Endothelial cell of umbilical vein (primary cell): ENCODE data around the gene MAT2A. TPM values are rescaled to one million over a fixed set of nuclear protein-coding genes. Genes with fewer than 3 reads are reported as not detected.

Experiments used
- BruUV-seq: library from RNA; stranded (reverse); fragments of 400-500 nt; replicated peaks from 2 replicates; lab custom pipeline; 2021; lab: Mats Ljungman, UMichigan
- CTCF ChIA-PET: fragments of 300-600, 350-600 bp; sonication (Branson Sonifier 250); formaldehyde crosslinking; loops from one replicate; lab custom pipeline; 2021; ENCODE audit warnings: antibody characterized with exemption, inconsistent platforms; lab: Charles Lee
- POLR2A ChIA-PET: fragments of 300-600, 350-600 bp; sonication (Branson Sonifier 250); formaldehyde crosslinking; loops from one replicate; lab custom pipeline; 2021; ENCODE audit warnings: antibody characterized with exemption, inconsistent platforms; lab: Charles Lee
- DNase-seq: peaks from one replicate; pipeline ENCODE4 v3.0.0-alpha.2; 2011; ENCODE audit warnings: low read depth, low spot score
- FAIRE-seq: peaks from 2 replicates; lab custom pipeline; 2011; peaks lifted over from hg19 to GRCh38; lab: Jason Lieb, UNC
- H2AFZ ChIP-seq: 2 replicates; pipeline ENCODE4 v1.6.0; 2012; ENCODE audit warnings: low read depth, low read length, control low read depth, inconsistent platforms
- H3K27ac ChIP-seq: 2 replicates; pipeline ENCODE4 v1.5.1; 2011; ENCODE audit warnings: low read depth, mild to moderate bottlenecking, control low read depth, low read length, moderate library complexity; ENCODE audit not compliant: insufficient read depth
- H3K27me3 ChIP-seq, 2 experiments: 2 replicates each; pipeline versions ENCODE4 v1.6.0 to v1.6.1; 2011; ENCODE audit warnings: low read length in 2 of 2, mixed read lengths in 1 of 2; ENCODE audit not compliant: control insufficient read depth in 2 of 2, insufficient read depth in 2 of 2
- H3K36me3 ChIP-seq, 2 experiments: 2 replicates in 1 of 2; 3 replicates in 1 of 2; pipeline ENCODE4 v1.5.1; 2011; ENCODE audit warnings: low read length in 2 of 2, mild to moderate bottlenecking in 1 of 2, moderate library complexity in 1 of 2; ENCODE audit not compliant: control insufficient read depth in 2 of 2, insufficient read depth in 2 of 2; ENCODE audit errors: extremely low read depth in 1 of 2
- H3K4me1 ChIP-seq: 3 replicates; pipeline ENCODE4 v1.5.1; 2011; ENCODE audit warnings: mild to moderate bottlenecking, low read length; ENCODE audit not compliant: control insufficient read depth, insufficient read depth; ENCODE audit errors: extremely low read depth
- H3K4me2 ChIP-seq: 2 replicates; pipeline ENCODE4 v1.6.1; 2011; ENCODE audit warnings: low read length, control low read depth, mixed read lengths; ENCODE audit not compliant: insufficient read depth
- H3K4me3 ChIP-seq, 3 experiments: fragments of 200-600 bp in 1 of 3; sonication (generic), shearing (Covaris generic) in 1 of 3; replicated peaks in 1 of 3; 2 replicates each; pipeline ENCODE4 v1.5.1; 2011 to 2016; ENCODE audit warnings: control low read depth in 3 of 3, low read length in 3 of 3, mild to moderate bottlenecking in 2 of 3, inconsistent platforms in 1 of 3, low read depth in 1 of 3, moderate library complexity in 1 of 3; ENCODE audit not compliant: insufficient read depth in 1 of 3
- H3K79me2 ChIP-seq: 2 replicates; pipeline ENCODE4 v1.6.0; 2012; ENCODE audit warnings: low read length, inconsistent platforms; ENCODE audit not compliant: control insufficient read depth, insufficient read depth
- H3K9ac ChIP-seq: replicated peaks from 2 replicates; pipeline ENCODE3; 2011; ENCODE audit warnings: low read length, control low read depth; ENCODE audit not compliant: insufficient read depth; ENCODE audit errors: extremely low read depth
- H3K9me1 ChIP-seq: replicated peaks from 3 replicates; pipeline ENCODE4 v1.6.0; 2011; ENCODE audit warnings: mild to moderate bottlenecking, low read length; ENCODE audit not compliant: control insufficient read depth, insufficient read depth; ENCODE audit errors: extremely low read depth
- H3K9me3 ChIP-seq: replicated peaks from 2 replicates; pipeline ENCODE4 v1.5.1; 2012; ENCODE audit warnings: low read length, inconsistent platforms; ENCODE audit not compliant: control insufficient read depth, insufficient read depth
- H4K20me1 ChIP-seq: replicated peaks from 2 replicates; pipeline ENCODE3; 2011; ENCODE audit warnings: mild to moderate bottlenecking, low read length; ENCODE audit not compliant: control insufficient read depth, insufficient read depth; ENCODE audit errors: extremely low read depth
- CTCF ChIP-seq, 2 donors: IDR thresholded peaks; 1 replicate in 1 of 2; 2 replicates in 1 of 2; pipeline ENCODE4 v1.5.1; 2011; ENCODE audit warnings: low read length in 2 of 2, mild to moderate bottlenecking in 2 of 2, moderate library complexity in 2 of 2, control low read depth in 1 of 2, inconsistent platforms in 1 of 2, low read depth in 1 of 2; ENCODE audit not compliant: insufficient read depth in 1 of 2; ENCODE audit errors: extremely low read depth in 1 of 2
- EZH2 ChIP-seq: IDR thresholded peaks from 2 replicates; pipeline ENCODE4 v1.6.1; 2012; ENCODE audit warnings: borderline replicate concordance, low read depth, mild to moderate bottlenecking, moderate library complexity, low read length, inconsistent platforms; ENCODE audit not compliant: severe bottlenecking
- FOS ChIP-seq: IDR thresholded peaks from 2 replicates; pipeline ENCODE4 v1.6.1; 2011; ENCODE audit warnings: mild to moderate bottlenecking, low read length, moderate library complexity, borderline replicate concordance; ENCODE audit not compliant: insufficient read depth
- GATA2 ChIP-seq: IDR thresholded peaks from 2 replicates; pipeline ENCODE4 v1.7.0; 2011; ENCODE audit warnings: low read depth, mild to moderate bottlenecking, moderate library complexity, mixed read lengths, low read length; ENCODE audit not compliant: insufficient read length, insufficient read depth
- MAX ChIP-seq: IDR thresholded peaks from 2 replicates; pipeline ENCODE4 v1.6.1; 2011; ENCODE audit not compliant: insufficient read depth, insufficient read length
- MYC ChIP-seq: IDR thresholded peaks from one replicate; pipeline ENCODE4 v1.6.1; 2011; ENCODE audit warnings: mild to moderate bottlenecking, low read depth, low read length
- POLR2A ChIP-seq: IDR thresholded peaks from 2 replicates; pipeline ENCODE4 v1.6.1; 2012; ENCODE audit warnings: low read depth, mild to moderate bottlenecking, control low read depth, low read length
- POLR2AphosphoS5 ChIP-seq: IDR thresholded peaks from 2 replicates; pipeline ENCODE4 v1.6.1; 2012; ENCODE audit warnings: low read depth, mild to moderate bottlenecking, control low read depth, low read length, moderate library complexity; ENCODE audit not compliant: insufficient read depth
- dilution Hi-C: fragments of 300-500 bp; cut with MboI; formaldehyde crosslinking; loops from one replicate; pipeline ENCODE4 v1.15.0; 2019; ENCODE audit warnings: low sequenced_read_pairs; ENCODE audit not compliant: extremely low pct_ligation_motif_present
- intact Hi-C: fragments of 100-400 bp; cut with micrococcal nuclease; formaldehyde crosslinking; loops from one replicate; pipeline ENCODE4 v1.10.0; 2022
- polyA plus RNA-seq, 4 experiments: library from polyadenylated mRNA; depleted of rRNA in 3 of 4; stranded (reverse) in 3 of 4; unstranded in 1 of 4; fragments of >200 nt; gene quantifications; 2 replicates each; pipeline versions ENCODE4 v1.2.1 to v1.2.3, GENCODE V29; 2011 to 2012; ENCODE audit warnings: missing spikeins in 1 of 4
- total RNA-seq: library from RNA; stranded (reverse); gene quantifications from 2 replicates; pipeline ENCODE4 v1.2.3, GENCODE V29; 2021

Gene MAT2A
- total and polyA plus RNA-seq, 2 donors (not counting 3 experiments of a cell fraction or from before 2014, with no cell fraction given) = 172 to 257 TPM

DNA sequence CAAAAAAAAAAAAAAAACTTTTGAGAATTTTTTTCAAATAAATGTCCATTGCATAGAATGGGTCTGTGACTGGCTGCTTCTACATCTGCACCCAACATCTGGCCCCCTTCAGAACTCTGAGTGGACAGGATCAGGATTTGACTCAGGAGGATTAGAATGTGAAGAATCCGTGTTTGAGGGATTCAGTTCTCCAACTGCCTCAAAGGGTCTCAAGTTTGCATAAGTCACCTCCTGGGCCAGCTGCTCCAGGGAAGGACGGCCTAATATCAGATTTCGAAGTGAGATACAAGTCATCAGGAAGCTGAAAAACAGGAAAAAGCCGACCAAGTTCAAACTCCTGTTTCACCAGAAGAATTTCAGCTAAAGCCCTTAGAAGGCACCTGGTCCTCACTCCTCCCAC is 10.9 kb downstream of the MAT2A start:
- Histone ChIP-seq H3K36me3 (peaks cover 13 to 40% of the 10 kb centered on the region in 2 experiments), H3K27ac (peak overlapping the region; percentile 56), H4K20me1 (no peaks in the 10 kb centered on the region), H3K9me3 (no peaks in the 10 kb centered on the region), H3K4me1 (peaks cover 17% of the 10 kb centered on the region), H3K4me2 (no peak overlapping the region), H3K9ac (no peak overlapping the region), H3K79me2 (no peaks in the 10 kb centered on the region), H2AFZ (no peak overlapping the region), H3K9me1 (no peaks in the 10 kb centered on the region), H3K4me3 (no peak overlapping the region), H3K27me3 (no peaks in the 10 kb centered on the region)
- intact Hi-C loops (loop anchor here (5.0 kb wide), 1 partner anchor 198 kb away; the partner anchor contains the start of genes ELMOD3 and RETSAT), dilution Hi-C loops (no loop called here)
- ChIA-PET CTCF (interaction anchor here (0.7 to 6.8 kb wide), 12 partner anchors 9 to 483 kb away, joined by 3 to 236 read pairs (median 4); partner anchors contain the start of genes ELMOD3, RETSAT and SH2D6), POLR2A (interaction anchor here (0.9 to 6.3 kb wide), 3 partner anchors 10 to 131 kb away, joined by 3 to 73 read pairs (median 13); partner anchors contain the start of genes MAT2A and SH2D6)
- peak; percentile 33 for DNase-seq
- BruUV-seq = no TSS peak
- FAIRE-seq = no peak
- TF ChIP-seq FOS (no peak), POLR2AphosphoS5 (no peak), MAX (no peak), GATA2 (peak; percentile 78), MYC (no peak), CTCF (IDR thresholded peaks at IDR 0.05; ENCODE audit: extremely low read depth in 1 of 2, insufficient read depth in 1 of 2, low read depth in 1 of 2, low read length in 2 of 2) (no peak), EZH2 (no peak), POLR2A (no peak)
